Spleen (tissue), 11 donors: ENCODE results near the gene PSPC1. TPM values are rescaled to one million over a fixed set of nuclear protein-coding genes. Genes with fewer than 3 reads are reported as not detected.

Experiments used
- DNase-seq: peaks from one replicate; pipeline ENCODE4 v3.0.0-alpha.2; 2020
- H3K27ac ChIP-seq, 8 donors: fragments of 200-600 bp; sonication (generic) in 7 of 8; 1 replicate in 4 of 8; 2 replicates in 4 of 8; pipeline versions ENCODE4 v1.5.0 to v1.8.0; 2016 to 2021; ENCODE audit warnings: inconsistent platforms in 4 of 8, mild to moderate bottlenecking in 4 of 8, moderate library complexity in 1 of 8
- H3K27me3 ChIP-seq, 7 donors: fragments of 200-600 bp; sonication (generic) in 6 of 7; replicated peaks in 1 of 7; 1 replicate in 4 of 7; 2 replicates in 3 of 7; pipeline versions ENCODE4 v1.5.0 to v1.8.0; 2016 to 2021; ENCODE audit warnings: inconsistent platforms in 3 of 7, mild to moderate bottlenecking in 1 of 7
- H3K36me3 ChIP-seq, 6 donors: fragments of 200-600 bp; sonication (generic) in 5 of 6; 1 replicate in 4 of 6; 2 replicates in 2 of 6; pipeline versions ENCODE4 v1.5.0 to v1.8.0; 2016 to 2021; ENCODE audit warnings: inconsistent platforms in 2 of 6
- H3K4me1 ChIP-seq, 6 donors: fragments of 200-600 bp; sonication (generic) in 5 of 6; 1 replicate in 3 of 6; 2 replicates in 3 of 6; pipeline versions ENCODE4 v1.5.0 to v1.8.0; 2016 to 2021; ENCODE audit warnings: inconsistent platforms in 3 of 6
- H3K4me3 ChIP-seq, 8 donors: fragments of 200-600 bp; sonication (generic) in 7 of 8; 1 replicate in 4 of 8; 2 replicates in 4 of 8; pipeline versions ENCODE4 v1.5.0 to v1.8.0; 2016 to 2021; ENCODE audit warnings: inconsistent platforms in 4 of 8, mild to moderate bottlenecking in 4 of 8, moderate library complexity in 2 of 8
- H3K9me3 ChIP-seq, 8 donors: fragments of 200-600 bp; sonication (generic) in 7 of 8; 1 replicate in 4 of 8; 2 replicates in 4 of 8; pipeline versions ENCODE4 v1.5.0 to v1.8.0; 2016 to 2021; ENCODE audit warnings: inconsistent platforms in 4 of 8
- CTCF ChIP-seq, 11 experiments: fragments of 200-600 bp in 7 of 11; fragments of 450-650 bp in 4 of 11; sonication (generic) in 4 of 11; IDR thresholded peaks in 8 of 11; conservative IDR thresholded peaks in 3 of 11; 1 replicate in 7 of 11; 2 replicates in 4 of 11; pipeline versions ENCODE4 v1.4.0 to v1.8.0; 2016 to 2021; ENCODE audit warnings: antibody characterized with exemption in 11 of 11, inconsistent platforms in 4 of 11, mild to moderate bottlenecking in 1 of 11
- POLR2A ChIP-seq, 3 donors: fragments of 450-650 bp; IDR thresholded peaks; one replicate each; pipeline ENCODE4 v1.5.1; 2017; ENCODE audit warnings: antibody characterized with exemption in 3 of 3, mild to moderate bottlenecking in 1 of 3
- POLR2AphosphoS5 ChIP-seq, 3 donors: sonication (generic); formaldehyde crosslinking; IDR thresholded peaks; one replicate each; pipeline ENCODE4 v1.5.1; 2017; ENCODE audit warnings: antibody characterized with exemption in 3 of 3
- WGBS, 5 donors: extraction: QIAGEN DNeasy Blood & Tissue Kit in 3 of 5; methylation state at CpG; one replicate each; pipeline versions ENCODE4 v1.1.5 to v1.1.7; 2013 to 2018; 5-methylcytosine and 5-hydroxymethylcytosine counted together
- intact Hi-C: fragments of 100-400 bp; cut with DNase I; formaldehyde crosslinking; loops from one replicate; pipeline ENCODE4 v1.15.0; 2023; ENCODE audit warnings: low total_unique reads
- polyA plus RNA-seq, 3 donors: library from polyadenylated mRNA; stranded (reverse); fragments of 200-250 nt; gene quantifications; one replicate each; pipeline ENCODE4 v1.2.1, GENCODE V29; 2013
- total RNA-seq, 7 donors: library from RNA; depleted of rRNA in 3 of 7; stranded (reverse); fragments of >200 nt in 3 of 7; fragmentation: NEBNext Ultra II Directional in 4 of 7; extraction: Animal tissue kit (Norgen Biotek cat#: 25700) in 4 of 7; gene quantifications; one replicate each; pipeline versions ENCODE4 v1.1.0 to v1.2.1, GENCODE V29; 2016 to 2021
- donor health status: healthy with polysubstance abuse.
- donor health status: DM: no; HTN: no; CAD: no; lungs with moderate emphysema.
- donor health status: DM: no; HTN: no; CAD: no.
- donor health status: Bipolar disorder and iron deficiency.
- donor health status: healthy.
- donor health status: DM: no; HTN: no; CAD: no.
- donor health status: DM: yes; HTN: yes; CAD: no.

PSPC1 gene
- total and polyA plus RNA-seq, 10 donors: 32.7 to 79.8 (median 59.9) TPM

GRCh38 chr13:19737844-19738557 is 44.7 kb downstream of the PSPC1 start:
- DNase-seq: no peak
- TF ChIP-seq POLR2AphosphoS5 (IDR thresholded peaks at IDR 0.05) (no peak), CTCF (IDR thresholded peaks at IDR 0.05 in 8 of 11, conservative IDR thresholded peaks at IDR 0.05 in 3 of 11) (no peak), POLR2A (IDR thresholded peaks at IDR 0.05) (no peak)
- H3K27ac ChIP-seq: no peak overlapping the region
- peaks cover 3 to 98% (median 46%) of the 10 kb centered on the region in 6 donors for H3K36me3 ChIP-seq
- no peaks in the 10 kb centered on the region for H3K27me3 ChIP-seq
- no peak overlapping the region for H3K4me3 ChIP-seq
- WGBS, 5 donors: 89 to 97% (median 93%) methylated on average over 4 of the region's 4 CpGs
- H3K9me3 ChIP-seq: no peaks in the 10 kb centered on the region
- intact Hi-C loops: no loop called here
- peaks cover 0 to 11% (median 0%) of the 10 kb centered on the region in 6 donors for H3K4me1 ChIP-seq

- H3K4me1 ChIP-seq: no peaks in the 10 kb centered on the region
- TF ChIP-seq CTCF (IDR thresholded peaks at IDR 0.05 in 8 of 11, conservative IDR thresholded peaks at IDR 0.05 in 3 of 11): no peak
- no peak for TF ChIP-seq POLR2A (IDR thresholded peaks at IDR 0.05)
- no peak for TF ChIP-seq POLR2AphosphoS5 (IDR thresholded peaks at IDR 0.05)
- no peaks in the 10 kb centered on the region for H3K27me3 ChIP-seq
- DNase-seq: no peak
- H3K4me3 ChIP-seq: no peak overlapping the region
- H3K9me3 ChIP-seq: no peaks in the 10 kb centered on the region
- WGBS, 5 donors: 88 to 100% (median 95%) methylated on average over 1 of the region's 1 CpG
- peaks cover 0 to 96% (median 40%) of the 10 kb centered on the region in 6 donors for H3K36me3 ChIP-seq
- intact Hi-C loops: no loop called here
- H3K27ac ChIP-seq: no peak overlapping the region
Observed at GRCh38 chr13:19726611-19727010, 56.1 kb downstream of the PSPC1 start.

GRCh38 chr13:19725320-19725719 is 57.4 kb downstream of the PSPC1 start:
- WGBS, 5 donors: 72 to 96% (median 76%) methylated on average over 3 of the region's 3 CpGs
- H3K4me1 ChIP-seq: no peaks in the 10 kb centered on the region
- no peaks in the 10 kb centered on the region for H3K9me3 ChIP-seq
- intact Hi-C loops: no loop called here
- H3K4me3 ChIP-seq: no peak overlapping the region
- no peaks in the 10 kb centered on the region for H3K27me3 ChIP-seq
- DNase-seq: no peak
- H3K36me3 ChIP-seq: peaks cover 0 to 93% (median 38%) of the 10 kb centered on the region in 6 donors
- no peak overlapping the region for H3K27ac ChIP-seq
- TF ChIP-seq CTCF (IDR thresholded peaks at IDR 0.05 in 8 of 11, conservative IDR thresholded peaks at IDR 0.05 in 3 of 11) (no peak), POLR2AphosphoS5 (IDR thresholded peaks at IDR 0.05) (no peak), POLR2A (IDR thresholded peaks at IDR 0.05) (no peak)

GRCh38 chr13:19720039-19720438 is 62.7 kb downstream of the PSPC1 start:
- H3K9me3 ChIP-seq: no peaks in the 10 kb centered on the region
- H3K36me3 ChIP-seq: peaks cover 0 to 71% (median 7%) of the 10 kb centered on the region in 6 donors
- intact Hi-C loops: no loop called here
- H3K27me3 ChIP-seq: no peaks in the 10 kb centered on the region
- TF ChIP-seq POLR2A (IDR thresholded peaks at IDR 0.05): no peak
- no peak for TF ChIP-seq POLR2AphosphoS5 (IDR thresholded peaks at IDR 0.05)
- no peak for TF ChIP-seq CTCF (IDR thresholded peaks at IDR 0.05 in 8 of 11, conservative IDR thresholded peaks at IDR 0.05 in 3 of 11)
- no peak overlapping the region for H3K4me3 ChIP-seq
- 88 to 97% (median 95%) methylated on average over 2 of the region's 2 CpGs for WGBS, 5 donors
- H3K27ac ChIP-seq: no peak overlapping the region
- no peaks in the 10 kb centered on the region for H3K4me1 ChIP-seq
- DNase-seq: no peak
